Activated T-helper 1 cell treated with anti-CD3 and anti-CD28 coated beads, Interleukin-2, amount 50 U/mL, for 16 hours (primary cell): Measurements from ENCODE around the gene RANBP3.

ENCODE experiments used
- DNase-seq, 2 donors: peaks; one replicate each; pipeline ENCODE4 v3.0.0-alpha.2; 2020; ENCODE audit warnings: low read depth in 1 of 2, low spot score in 1 of 2

The RANBP3 gene

GRCh38 chr19:5931251-5931650 lies 46.7 kb downstream of the RANBP3 start:
- no peak for DNase-seq

- no peak for DNase-seq
These were observed 48.3 kb downstream of the RANBP3 start for GRCh38 chr19:5929625-5930024.

GRCh38 chr19:5929179-5929578 lies 48.8 kb downstream of the RANBP3 start:
- DNase-seq = no peak

GRCh38 chr19:5927441-5927821 lies 50.5 kb downstream of the RANBP3 start:
- no peak for DNase-seq

GRCh38 chr19:5926641-5927440 lies 51.1 kb downstream of the RANBP3 start:
- DNase-seq = no peak

- no peak for DNase-seq
These were observed 52.0 kb downstream of the RANBP3 start for GRCh38 chr19:5925830-5926427.

GRCh38 chr19:5923356-5923755 lies 54.6 kb downstream of the RANBP3 start:
- DNase-seq = no peak

- DNase-seq = no peak
These were observed 55.8 kb downstream of the RANBP3 start for GRCh38 chr19:5922161-5922545.

GRCh38 chr19:5921516-5922160 lies 56.3 kb downstream of the RANBP3 start:
- no peak for DNase-seq

GRCh38 chr19:5918463-5919079 lies 59.4 kb downstream of the RANBP3 start:
- DNase-seq = no peak

- no peak for DNase-seq
These were observed 60.4 kb downstream of the RANBP3 start for GRCh38 chr19:5917431-5918107.

GRCh38 chr19:5916181-5916708 lies 61.7 kb downstream of the RANBP3 start:
- DNase-seq = no peak

- DNase-seq = no peak
These were observed 62.2 kb downstream of the RANBP3 start for GRCh38 chr19:5915782-5916165.

- no peak for DNase-seq
These were observed 62.8 kb downstream of the RANBP3 start for GRCh38 chr19:5914946-5915781.

GRCh38 chr19:5914358-5914774 lies 63.6 kb downstream of the RANBP3 start:
- no peak for DNase-seq

- no peak for DNase-seq
These were observed 64.1 kb downstream of the RANBP3 start, which contains the start of gene CAPS for GRCh38 chr19:5913739-5914357. Gene CAPS, plus strand, starts transcription at chr19:5914254. Its CDS starts 153 bp downstream, at chr19:5914407.

- no peak for DNase-seq
These were observed 66.6 kb downstream of the RANBP3 start for GRCh38 chr19:5911366-5911765.

GRCh38 chr19:5910638-5910907 lies 67.4 kb downstream of the RANBP3 start:
- DNase-seq = no peak

- no peak for DNase-seq
These were observed 69.0 kb downstream of the RANBP3 start for GRCh38 chr19:5908773-5909442.
